HCT116 (cell line): ENCODE data around the gene CRIM1. TPM values are rescaled to one million over a fixed set of nuclear protein-coding genes. Genes with fewer than 3 reads are reported as not detected.

ENCODE experiments used
- ATAC-seq: fragments of 200-7000 bp; cut with Tn5 transposase; 2 replicates; pipeline ENCODE4 v1.9.1; 2020; ENCODE audit warnings: mild to moderate bottlenecking, moderate library complexity
- BruUV-seq: library from RNA; stranded (reverse); fragments of 400-500 nt; replicated peaks from 2 replicates; lab custom pipeline; 2021; lab: Mats Ljungman, UMichigan
- CTCF ChIA-PET: fragments of 300-600 bp; sonication (Branson Sonifier 250); formaldehyde crosslinking; loops from one replicate; lab custom pipeline; 2021; ENCODE audit warnings: antibody characterized with exemption; lab: Charles Lee
- POLR2A ChIA-PET: fragments of 300-600, 350-600 bp; sonication (Branson Sonifier 250); formaldehyde crosslinking; loops from one replicate; lab custom pipeline; 2021; ENCODE audit warnings: antibody characterized with exemption; lab: Charles Lee
- RAD21 ChIA-PET, 2 experiments: fragments of 300-600 bp; sonication (Branson Sonifier 250); formaldehyde crosslinking; loops; one replicate each; lab custom pipeline; 2023; ENCODE audit warnings: low total read pairs in 2 of 2; ENCODE audit not compliant: uncharacterized antibody in 2 of 2, unreplicated experiment in 2 of 2, low non-redundant PET in 1 of 2; lab: Charles Lee
- DNase-seq: peaks from one replicate; pipeline ENCODE4 v3.0.0-alpha.2; 2010; ENCODE audit warnings: low read depth, low spot score
- H2AFZ ChIP-seq: fragments of 200-600 bp; shearing (Covaris generic), sonication (generic); 2 replicates; pipeline ENCODE4 v1.6.1; 2017; ENCODE audit warnings: low read depth, mixed run types, mixed read lengths, antibody characterized with exemption, low read length; ENCODE audit not compliant: poor library complexity, severe bottlenecking
- H3K27ac ChIP-seq: 2 replicates; pipeline ENCODE4 v1.5.1; 2012; ENCODE audit warnings: low read depth, low read length
- H3K27me3 ChIP-seq: fragments of 200-600 bp; sonication (generic); 2 replicates; pipeline ENCODE4 v1.6.1; 2016; ENCODE audit warnings: mixed run types, low read length, mixed read lengths; ENCODE audit not compliant: insufficient read depth
- H3K36me3 ChIP-seq, 2 experiments: fragments of 200-500 bp in 1 of 2; fragments of 200-600 bp in 1 of 2; sonication (Bioruptor generic) in 1 of 2; sonication (generic) in 1 of 2; 2 replicates each; pipeline versions ENCODE4 v1.5.1 to v1.6.1; 2014 to 2016; ENCODE audit warnings: low read length in 2 of 2, inconsistent platforms in 1 of 2, mixed read lengths in 1 of 2, mixed run types in 1 of 2; ENCODE audit not compliant: insufficient read depth in 2 of 2, control insufficient read depth in 1 of 2
- H3K4me1 ChIP-seq, 2 experiments: fragments of 200-600 bp in 1 of 2; sonication (generic) in 1 of 2; 2 replicates each; pipeline versions ENCODE4 v1.5.1 to v1.6.1; 2012 to 2017; ENCODE audit warnings: low read length in 2 of 2, inconsistent platforms in 1 of 2, mild to moderate bottlenecking in 1 of 2, mixed read lengths in 1 of 2, mixed run types in 1 of 2, moderate library complexity in 1 of 2; ENCODE audit not compliant: insufficient read depth in 2 of 2, control insufficient read depth in 1 of 2
- H3K4me2 ChIP-seq: fragments of 200-600 bp; sonication (generic); 2 replicates; pipeline ENCODE4 v1.6.1; 2017; ENCODE audit warnings: mixed run types, low read length, mixed read lengths
- H3K4me3 ChIP-seq, 2 experiments: fragments of 200-600 bp in 1 of 2; sonication (generic) in 1 of 2; replicated peaks in 1 of 2; 2 replicates each; pipeline ENCODE4 v1.5.1; 2011 to 2016; ENCODE audit warnings: low read length in 2 of 2, control low read depth in 1 of 2, low read depth in 1 of 2, mild to moderate bottlenecking in 1 of 2, mixed read lengths in 1 of 2, mixed run types in 1 of 2
- H3K79me2 ChIP-seq: fragments of 200-600 bp; sonication (generic); 2 replicates; pipeline ENCODE4 v1.6.1; 2017; ENCODE audit warnings: mild to moderate bottlenecking, mixed run types, low read length, moderate library complexity, mixed read lengths; ENCODE audit not compliant: insufficient read depth
- H3K9ac ChIP-seq: fragments of 200-600 bp; sonication (generic); 2 replicates; pipeline ENCODE4 v1.6.1; 2016; ENCODE audit warnings: low read length, mixed read lengths
- H3K9me2 ChIP-seq: fragments of 200-600 bp; sonication (generic), shearing (Covaris generic); 2 replicates; pipeline ENCODE4 v1.6.1; 2017; ENCODE audit warnings: mixed run types, mild to moderate bottlenecking, moderate library complexity; ENCODE audit not compliant: insufficient read depth
- H3K9me3 ChIP-seq, 2 experiments: fragments of 200-500 bp in 1 of 2; fragments of 200-600 bp in 1 of 2; sonication (Bioruptor generic) in 1 of 2; sonication (generic) in 1 of 2; 2 replicates each; pipeline ENCODE4 v1.6.1; 2014 to 2017; ENCODE audit warnings: low read length in 2 of 2, mixed read lengths in 2 of 2, inconsistent platforms in 1 of 2, low read depth in 1 of 2, mild to moderate bottlenecking in 1 of 2, mixed run types in 1 of 2, moderate library complexity in 1 of 2; ENCODE audit not compliant: control insufficient read depth in 1 of 2, insufficient read depth in 1 of 2
- H4K20me1 ChIP-seq: fragments of 200-600 bp; sonication (generic), shearing (Covaris generic); 2 replicates; pipeline ENCODE4 v1.6.1; 2017; ENCODE audit warnings: mixed run types, mild to moderate bottlenecking, moderate library complexity; ENCODE audit not compliant: insufficient read depth
- ATF3 ChIP-seq: IDR thresholded peaks from 2 replicates; pipeline ENCODE4 v1.6.1; 2012
- CBX3 ChIP-seq: IDR thresholded peaks from 2 replicates; pipeline ENCODE4 v1.6.1; 2012; ENCODE audit warnings: low read depth
- CEBPB ChIP-seq: IDR thresholded peaks from 2 replicates; pipeline ENCODE4 v1.6.1; 2012; ENCODE audit warnings: low read depth
- CTCF ChIP-seq, 3 experiments: fragments of 200-600 bp in 1 of 3; sonication (generic) in 1 of 3; IDR thresholded peaks in 2 of 3; conservative IDR thresholded peaks in 1 of 3; 2 replicates each; pipeline ENCODE4 v1.5.1; 2012 to 2017; ENCODE audit warnings: low read depth in 2 of 3, low read length in 2 of 3, antibody characterized with exemption in 1 of 3, borderline replicate concordance in 1 of 3, control low read depth in 1 of 3, mild to moderate bottlenecking in 1 of 3, mixed read lengths in 1 of 3, mixed run types in 1 of 3, moderate library complexity in 1 of 3; ENCODE audit not compliant: insufficient read depth in 1 of 3
- EZH2phosphoT487 ChIP-seq: fragments of 200-600 bp; IDR thresholded peaks from 2 replicates; pipeline ENCODE4 v1.6.1; 2018; ENCODE audit warnings: antibody characterized with exemption, borderline replicate concordance
- POLR2AphosphoS5 ChIP-seq: IDR thresholded peaks from 2 replicates; pipeline ENCODE4 v1.6.1; 2011; ENCODE audit warnings: mild to moderate bottlenecking, low read depth, low read length, moderate library complexity
- RAD21 ChIP-seq: IDR thresholded peaks from 2 replicates; pipeline ENCODE4 v1.6.1; 2012; ENCODE audit warnings: low read depth, mild to moderate bottlenecking
- REST ChIP-seq: IDR thresholded peaks from 2 replicates; pipeline ENCODE4 v1.6.1; 2012; ENCODE audit warnings: low read depth
- SP1 ChIP-seq: IDR thresholded peaks from 2 replicates; pipeline ENCODE4 v1.6.1; 2012; ENCODE audit warnings: low read depth
- TCF7L2 ChIP-seq: IDR thresholded peaks from 2 replicates; pipeline ENCODE4 v1.7.0; 2011; ENCODE audit warnings: borderline replicate concordance, inconsistent platforms; ENCODE audit not compliant: insufficient read depth, insufficient read length; ENCODE audit errors: extremely low read depth
- ZBTB33 ChIP-seq: IDR thresholded peaks from 2 replicates; pipeline ENCODE4 v1.6.1; 2011; ENCODE audit warnings: mild to moderate bottlenecking, low read length, moderate library complexity; ENCODE audit not compliant: insufficient replicate concordance; ENCODE audit errors: extremely low read depth
- ZFX ChIP-seq: fragments of 450-650 bp; IDR thresholded peaks from 2 replicates; pipeline ENCODE4 v1.6.1; 2017
- intact Hi-C: fragments of 100-400 bp; cut with micrococcal nuclease; formaldehyde crosslinking; loops from 2 replicates; pipeline ENCODE4 v1.10.0; 2022
- total RNA-seq: library from RNA; stranded (reverse); gene quantifications from one replicate; pipeline ENCODE4 v1.2.1, GENCODE V29; 2021; ENCODE audit not compliant: unreplicated experiment

The CRIM1 gene
- total RNA-seq, 1 experiment from 2014 or later = 27.2 TPM

GRCh38 chr2:36329746-36330472, 25.7 kb upstream of the CRIM1 start:
- CTCF ChIA-PET = interaction anchor here (0.7 kb wide), 1 partner anchor 405 kb away, joined by 3 read pairs; no protein-coding TSS in a partner anchor
- DNase-seq = no peak

More at GRCh38 chr2:36329746-36330472, 25.7 kb upstream of the CRIM1 start:
- no TSS peak for BruUV-seq
- TF ChIP-seq EZH2phosphoT487 = no peak
- no peak for TF ChIP-seq POLR2AphosphoS5
- TF ChIP-seq ZBTB33 = no peak
- TF ChIP-seq CBX3 = no peak
- TF ChIP-seq ZFX = no peak
- no peak for TF ChIP-seq RAD21
- no peak for TF ChIP-seq SP1
- no peak for TF ChIP-seq TCF7L2
- no peak for TF ChIP-seq REST
- no peak for TF ChIP-seq CTCF (IDR thresholded peaks at IDR 0.05 in 2 of 3, conservative IDR thresholded peaks at IDR 0.05 in 1 of 3; ENCODE audit: borderline replicate concordance in 1 of 3, insufficient read depth in 1 of 3, low read depth in 2 of 3, low read length in 2 of 3)
- no peak for TF ChIP-seq ATF3
- TF ChIP-seq CEBPB = no peak
- Histone ChIP-seq H3K27ac (no peak overlapping the region), H3K4me2 (no peak overlapping the region), H3K36me3 (no peaks in the 10 kb centered on the region), H2AFZ (no peak overlapping the region), H3K4me3 (no peak overlapping the region), H3K9me3 (no peaks in the 10 kb centered on the region), H3K27me3 (no peaks in the 10 kb centered on the region), H4K20me1 (no peaks in the 10 kb centered on the region), H3K4me1 (no peaks in the 10 kb centered on the region), H3K9me2 (no peaks in the 10 kb centered on the region), H3K79me2 (no peaks in the 10 kb centered on the region), H3K9ac (no peak overlapping the region)
- no peak for ATAC-seq
- intact Hi-C loops = loop anchor here (10.0 kb wide), 1 partner anchor 455 kb away; no protein-coding TSS in a partner anchor
- RAD21 ChIA-PET = no interaction called here
- POLR2A ChIA-PET = no interaction called here
